HG03097 (cell line): ENCODE measurements around the gene MICU1.

Experiments
- ATAC-seq: cut with Tn5 transposase; IDR thresholded peaks from one replicate; pipeline ENCODE4 v1.9.1; 2021; ENCODE audit not compliant: unreplicated experiment, low FRiP score

The MICU1 gene

DNA sequence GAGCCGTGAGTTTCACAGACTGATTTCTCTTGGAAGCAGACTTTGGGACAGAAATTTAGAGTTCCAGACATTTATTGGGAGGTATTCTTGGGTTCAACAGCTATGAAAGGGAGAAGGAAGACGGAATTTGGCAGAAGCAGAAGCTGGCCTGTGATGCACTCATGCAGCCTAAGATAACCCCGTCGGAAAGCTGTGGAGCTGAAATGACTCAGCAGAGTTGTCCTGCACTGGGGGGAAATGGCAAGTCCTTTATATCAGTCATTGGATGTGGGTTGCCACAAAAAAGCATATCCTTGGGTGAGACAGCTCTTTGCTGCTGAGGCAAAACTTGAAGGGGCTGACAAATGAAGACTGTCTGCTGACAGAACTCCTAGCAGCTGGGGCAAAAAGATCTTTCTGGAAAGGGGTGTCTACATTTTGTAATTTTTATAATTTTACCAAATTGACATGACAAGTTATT is 11.5 kb upstream of the MICU1 start:
- no peak for ATAC-seq

DNA sequence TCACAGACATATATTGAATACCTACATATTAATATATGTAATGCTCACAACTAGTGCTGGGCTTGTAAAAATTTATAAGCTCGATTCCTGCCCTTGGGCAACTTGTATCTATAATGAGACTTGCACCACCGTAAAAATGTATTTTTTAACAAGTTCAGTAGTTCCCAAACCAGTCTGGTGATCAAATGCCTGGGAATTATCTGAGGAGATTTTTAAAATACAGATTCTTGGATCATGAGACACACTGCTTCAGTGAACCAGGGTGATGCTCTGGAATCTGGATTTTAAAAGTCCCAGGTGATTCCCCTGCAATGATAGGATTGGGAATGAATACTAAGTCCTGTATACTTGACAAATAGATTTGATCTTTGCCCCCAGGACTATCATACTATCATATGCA is 4.3 kb upstream of the MICU1 start:
- no peak for ATAC-seq

DNA sequence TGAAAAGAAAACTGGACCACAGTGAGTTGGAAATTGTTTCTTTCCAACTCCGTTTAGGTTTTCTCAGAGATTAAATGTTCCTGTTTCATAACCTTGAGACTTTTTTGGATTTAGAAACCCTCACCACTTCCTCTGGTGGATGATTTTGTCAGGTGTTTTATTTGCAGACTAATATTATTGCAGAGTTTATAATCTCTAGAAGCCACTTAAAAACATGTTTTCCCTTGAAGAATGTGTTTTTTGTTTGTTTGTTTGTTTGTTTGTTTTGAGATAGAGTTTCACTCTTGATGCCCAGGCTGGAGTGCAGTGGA is 520 bp upstream of the MICU1 start:
- ATAC-seq = no peak

DNA sequence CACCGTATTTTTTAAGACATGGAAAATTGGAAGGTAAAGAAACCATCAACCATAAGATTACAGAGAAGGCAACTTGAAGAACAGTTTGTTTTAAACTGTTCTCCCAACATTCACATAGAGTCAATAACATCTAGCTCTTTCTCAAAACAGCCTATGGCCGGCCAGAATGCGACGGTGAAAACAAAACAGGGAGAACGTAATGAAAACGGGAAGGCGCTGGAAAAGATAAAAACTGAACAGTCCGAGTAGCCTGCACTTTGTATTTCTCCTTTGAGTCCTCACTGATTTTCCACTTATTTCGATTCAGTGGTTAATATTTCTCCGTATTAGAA is 637 bp downstream of the MICU1 start:
- ATAC-seq = no peak

DNA sequence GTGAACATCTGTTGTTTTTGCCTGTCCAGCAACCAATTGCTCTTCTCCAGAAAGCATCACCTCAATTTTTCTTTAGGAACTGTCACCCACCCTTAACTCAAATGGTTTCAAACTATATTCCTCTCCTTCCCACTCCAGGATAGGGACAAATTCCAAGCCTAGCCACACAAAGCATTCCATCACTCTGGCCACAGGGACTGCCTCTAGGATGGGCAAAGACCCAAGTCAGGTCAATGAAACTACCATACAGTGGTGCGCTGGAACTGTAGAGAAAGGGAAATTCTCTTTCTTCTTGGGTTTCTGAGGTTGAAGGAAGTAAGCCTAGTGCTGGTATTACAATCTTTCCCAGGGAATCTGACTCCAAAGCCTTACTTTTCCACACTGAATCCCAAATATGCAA is 3.6 kb downstream of the MICU1 start:
- ATAC-seq = no peak

DNA sequence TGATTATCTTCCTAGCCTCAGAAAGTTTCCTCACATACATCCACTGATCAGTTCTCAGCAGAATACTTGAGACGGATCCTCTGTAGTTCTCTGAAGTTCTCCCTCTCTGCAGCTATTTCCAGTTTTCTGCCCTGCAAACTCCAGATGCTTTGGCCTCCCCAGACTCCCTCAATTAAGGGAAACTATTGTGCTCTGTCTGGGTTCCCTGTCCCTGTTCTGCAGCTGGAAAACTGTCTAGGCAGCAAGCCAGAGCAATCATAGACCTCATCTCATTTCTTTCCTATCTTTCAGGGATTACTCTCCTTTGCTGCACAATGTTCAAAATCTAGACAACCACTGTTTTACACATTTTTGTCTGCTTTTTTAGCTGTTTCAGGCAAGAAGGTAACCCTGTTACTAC is 9.2 kb downstream of the MICU1 start:
- no peak for ATAC-seq

DNA sequence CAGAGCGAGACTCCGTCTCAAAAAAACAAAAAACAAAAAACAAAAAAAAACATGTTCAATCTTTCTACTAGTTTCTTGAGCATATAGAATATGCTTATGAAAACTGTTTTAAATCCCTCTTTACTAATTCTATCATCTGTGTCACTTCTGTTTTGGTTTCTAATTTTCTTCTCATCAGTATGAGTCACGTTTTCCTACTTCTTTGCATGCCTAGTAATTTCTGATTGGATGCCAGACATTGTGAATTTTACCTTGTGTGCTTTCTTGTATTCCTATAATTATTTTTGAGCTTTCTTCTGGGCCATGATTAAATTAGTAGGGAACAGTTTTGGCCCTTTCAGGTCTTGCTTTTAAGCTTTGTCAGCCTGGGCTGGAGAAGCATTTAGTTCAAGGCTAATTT is 9.9 kb downstream of the MICU1 start:
- no peak for ATAC-seq

DNA sequence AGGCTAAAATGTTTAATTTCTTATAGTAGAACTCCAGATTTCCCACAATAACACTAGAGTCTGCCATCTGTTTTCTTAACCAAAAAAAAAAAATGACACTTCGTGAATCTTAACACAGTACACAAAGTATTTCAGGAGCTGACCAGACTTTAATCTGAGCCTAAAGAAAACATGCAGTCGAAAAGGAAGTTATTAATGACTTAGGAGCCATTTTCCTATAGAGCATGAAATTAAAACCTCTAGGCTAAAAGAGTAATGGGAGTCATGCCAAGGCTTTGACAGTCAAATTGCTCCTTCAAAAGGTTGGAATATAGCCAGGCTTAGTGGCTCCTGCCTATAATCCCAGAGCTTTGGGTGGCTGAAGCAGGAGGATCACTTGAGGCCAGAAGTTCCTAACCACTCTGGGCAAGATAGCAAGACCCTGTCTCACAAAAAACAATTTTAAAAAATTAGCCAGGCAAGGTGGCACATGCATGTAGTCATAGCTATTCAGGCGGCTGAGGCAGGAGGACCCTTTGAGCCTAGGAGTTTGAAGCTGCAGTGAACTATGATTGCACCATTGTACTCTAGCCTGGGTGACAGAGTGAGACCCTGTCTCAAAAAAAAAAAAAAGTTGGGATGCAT is 13.6 kb downstream of the MICU1 start:
- no peak for ATAC-seq

DNA sequence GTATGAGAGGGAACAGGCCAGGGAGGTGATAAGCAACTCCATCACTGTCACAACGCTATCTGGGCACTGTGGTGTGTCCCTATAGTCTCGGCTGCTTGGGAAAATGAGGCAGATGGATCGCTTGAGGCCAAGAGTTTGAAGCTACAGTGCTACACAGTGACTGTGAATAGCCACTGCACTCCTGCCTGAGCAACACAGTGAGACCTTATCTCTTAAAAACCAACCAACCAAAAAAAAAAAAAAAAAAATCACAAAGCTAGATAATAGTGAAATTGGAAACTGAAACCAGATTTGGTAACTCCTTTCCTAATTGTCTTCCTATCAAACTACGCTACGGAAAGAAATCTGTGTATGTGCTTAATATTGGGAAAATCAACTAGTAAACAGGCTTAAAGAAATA is 14.1 kb downstream of the MICU1 start:
- no peak for ATAC-seq

DNA sequence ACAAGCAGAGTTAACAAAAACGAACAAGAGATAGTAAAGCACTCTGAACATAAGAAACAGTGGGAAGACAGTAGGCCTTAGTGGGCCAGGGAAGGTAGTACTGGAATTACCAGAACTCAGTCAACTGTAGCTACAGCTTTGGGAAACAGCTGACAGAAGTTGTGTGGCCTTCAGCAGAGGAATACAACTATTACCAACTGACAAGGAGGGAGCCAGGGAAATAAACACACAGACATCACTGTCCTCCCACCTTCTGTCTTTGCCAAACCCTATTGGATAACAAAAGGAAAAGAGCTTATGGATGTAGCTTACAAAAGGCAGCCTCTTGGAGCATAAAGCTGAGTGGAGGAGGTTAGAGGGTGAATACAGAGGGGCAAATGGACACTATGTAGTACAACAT is 15.4 kb downstream of the MICU1 start:
- no peak for ATAC-seq

DNA sequence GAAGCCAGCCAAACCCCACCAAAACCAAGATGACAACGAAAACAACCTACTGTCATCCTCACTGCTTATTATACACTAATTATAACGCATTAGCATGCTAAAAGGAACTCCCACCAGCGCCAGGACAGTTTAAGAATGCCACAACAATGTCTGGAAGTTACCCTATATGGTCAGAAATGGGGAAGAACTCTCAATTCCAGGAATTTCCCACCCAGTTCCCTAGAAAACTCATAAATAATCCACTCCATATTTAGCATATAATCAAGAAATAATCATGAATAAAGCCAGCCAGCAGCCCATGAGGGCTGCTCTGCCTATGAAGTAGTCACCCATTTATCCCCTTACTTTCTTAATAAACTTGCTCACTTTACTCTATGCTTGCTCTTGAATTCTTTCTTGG is 20.8 kb downstream of the MICU1 start:
- no peak for ATAC-seq

DNA sequence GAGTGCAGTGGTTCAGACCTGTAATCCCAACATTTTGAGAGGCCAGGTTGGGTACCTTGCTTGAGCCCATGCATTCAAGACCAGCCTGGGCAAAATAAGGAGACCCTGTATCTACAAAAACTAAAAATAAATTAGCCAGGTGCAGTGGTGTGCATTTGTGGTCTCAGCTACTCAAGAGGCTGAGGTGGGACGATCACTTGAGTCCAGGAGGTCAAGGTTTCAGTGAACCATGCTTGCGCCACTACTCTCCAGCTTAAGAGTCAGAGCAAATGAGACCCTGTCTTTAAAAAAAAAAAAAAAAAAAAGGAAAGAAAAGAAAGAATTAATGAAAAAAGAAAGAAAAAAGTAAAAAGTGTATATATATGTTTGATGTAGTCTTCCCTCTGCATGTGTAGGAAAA is 24.7 kb downstream of the MICU1 start:
- ATAC-seq = no peak

DNA sequence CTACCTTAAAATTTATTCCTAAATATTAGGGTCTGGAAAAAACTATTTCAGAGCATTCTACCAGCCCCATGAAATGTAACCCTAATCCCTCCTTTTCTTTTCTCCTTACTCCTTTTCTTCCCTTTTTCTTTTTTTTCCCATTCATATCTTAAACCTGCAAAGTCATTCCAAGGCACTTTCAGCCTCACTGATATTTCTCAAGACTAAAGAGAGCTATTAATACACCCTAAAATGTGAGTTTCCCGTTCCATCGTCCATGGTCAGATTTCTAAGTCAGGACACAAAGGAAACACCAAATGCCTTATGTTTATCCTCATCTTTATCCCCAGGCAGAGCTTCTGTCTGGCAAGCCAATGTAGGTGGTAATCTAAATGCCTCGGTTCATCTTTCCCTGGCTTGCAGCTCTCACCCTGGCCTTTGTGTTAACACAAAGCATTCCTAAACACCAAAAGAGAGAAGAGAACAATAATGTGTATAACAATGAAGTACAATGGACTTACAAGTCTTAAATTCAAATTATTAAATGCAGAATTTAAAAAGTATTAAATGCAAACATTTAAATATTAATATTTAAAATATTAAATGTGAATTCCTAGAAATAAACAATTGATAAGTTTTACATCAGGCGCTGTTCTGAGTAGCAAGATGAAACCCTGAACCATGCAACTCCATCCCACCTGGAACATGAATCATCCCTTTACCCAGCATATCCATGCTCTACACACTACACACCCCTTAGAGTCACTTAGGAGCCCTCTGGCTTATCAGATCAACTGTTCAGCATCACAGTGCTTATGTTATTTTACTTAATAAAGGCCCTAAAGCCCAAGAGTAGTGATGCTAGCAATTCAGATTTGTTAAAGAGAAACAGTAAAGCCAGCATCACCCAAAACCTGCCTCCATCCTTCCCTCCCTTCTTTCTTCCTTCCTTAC is 26.8 kb downstream of the MICU1 start:
- ATAC-seq = no peak

DNA sequence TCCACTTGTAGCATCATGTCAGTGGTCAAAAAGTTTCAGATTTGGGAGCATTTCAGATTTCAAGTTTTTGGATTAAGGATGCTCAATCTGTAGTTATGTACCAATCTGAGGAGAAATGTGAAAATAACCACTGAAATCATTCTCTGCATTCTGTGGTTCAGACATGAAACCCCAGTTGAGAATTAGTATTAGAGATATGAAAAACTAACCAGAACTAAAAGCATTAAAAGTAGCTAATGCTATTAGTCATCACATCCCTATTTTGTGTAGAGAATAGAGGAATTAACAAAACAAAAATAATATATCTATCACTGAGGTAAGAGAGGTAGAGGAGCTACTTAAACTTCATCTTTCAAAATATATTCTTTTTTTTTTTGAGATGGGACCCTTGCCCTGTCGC is 28.0 kb downstream of the MICU1 start:
- no peak for ATAC-seq

DNA sequence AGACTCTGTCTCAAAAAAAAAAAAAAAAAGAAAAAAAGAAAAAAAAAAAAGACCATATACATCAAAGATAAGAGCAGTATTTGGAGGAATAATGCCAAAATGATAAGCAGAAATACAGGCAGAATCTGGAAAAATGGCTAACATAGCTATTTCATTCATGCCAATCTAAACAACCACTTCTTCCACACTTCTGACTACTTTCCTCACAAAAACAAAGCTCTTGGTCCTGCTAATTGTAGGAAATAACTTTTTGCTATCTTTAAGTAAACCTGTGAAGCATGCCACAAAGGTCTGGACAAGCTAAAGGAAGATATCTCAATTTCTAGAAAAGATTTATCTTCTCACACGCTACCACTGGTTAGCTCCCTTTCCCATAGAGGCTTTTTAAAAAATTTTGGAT is 30.4 kb downstream of the MICU1 start:
- ATAC-seq = no peak

DNA sequence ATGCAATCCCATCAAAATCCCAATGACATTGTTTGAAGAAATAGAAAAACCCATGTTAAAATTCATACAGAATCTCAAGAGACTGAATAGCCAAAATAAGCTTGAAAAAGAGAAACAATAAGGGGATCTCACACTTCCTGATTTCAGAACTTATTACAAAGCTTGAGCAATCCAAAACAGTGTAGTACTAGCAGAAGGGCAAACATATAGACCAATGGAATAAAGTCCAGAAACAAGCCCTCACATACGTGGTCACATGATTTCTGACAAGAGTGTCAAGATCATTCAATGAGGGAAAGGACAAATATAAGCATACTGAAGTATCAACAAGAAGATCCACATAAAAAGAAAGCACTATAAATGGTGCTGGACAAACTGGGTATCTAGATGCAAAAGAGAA is 31.9 kb downstream of the MICU1 start:
- no peak for ATAC-seq

DNA sequence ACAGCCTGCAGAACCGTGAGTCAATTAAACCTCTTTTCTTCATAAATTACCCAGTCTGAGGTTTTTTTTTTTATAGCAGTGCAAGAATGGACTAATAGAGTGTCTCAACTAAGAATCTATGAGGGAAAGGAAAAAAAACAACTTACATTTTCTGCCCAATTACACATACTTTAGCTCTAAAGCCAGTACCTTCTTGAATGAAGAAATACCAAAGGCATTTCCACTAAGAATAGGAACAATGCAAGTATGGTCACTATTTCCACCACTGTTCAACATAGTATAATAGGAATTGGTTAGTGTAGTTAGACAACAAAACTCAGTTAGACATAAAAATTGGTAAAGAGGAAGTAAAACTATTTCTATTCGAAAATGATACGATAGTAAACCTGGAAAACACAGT is 37.6 kb downstream of the MICU1 start:
- ATAC-seq = no peak

DNA sequence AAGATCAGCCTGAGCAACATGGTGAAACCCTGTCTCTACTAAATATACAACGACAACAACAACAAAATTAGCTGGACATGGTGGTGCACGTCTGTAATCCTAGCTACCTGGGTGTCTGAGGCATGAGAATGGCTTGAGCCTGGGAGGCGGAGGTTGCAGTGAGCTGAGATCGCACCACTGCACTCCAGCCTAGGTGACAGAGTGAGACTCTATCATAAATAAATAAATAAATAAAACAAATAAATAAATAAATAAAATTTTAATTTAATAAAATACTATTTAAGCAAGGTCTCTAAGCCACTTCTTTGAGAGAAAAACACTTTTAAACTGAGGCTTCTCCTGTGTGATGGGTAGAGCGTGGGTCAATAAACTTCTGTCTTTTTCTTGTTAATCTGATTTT is 38.3 kb downstream of the MICU1 start:
- ATAC-seq = no peak

DNA sequence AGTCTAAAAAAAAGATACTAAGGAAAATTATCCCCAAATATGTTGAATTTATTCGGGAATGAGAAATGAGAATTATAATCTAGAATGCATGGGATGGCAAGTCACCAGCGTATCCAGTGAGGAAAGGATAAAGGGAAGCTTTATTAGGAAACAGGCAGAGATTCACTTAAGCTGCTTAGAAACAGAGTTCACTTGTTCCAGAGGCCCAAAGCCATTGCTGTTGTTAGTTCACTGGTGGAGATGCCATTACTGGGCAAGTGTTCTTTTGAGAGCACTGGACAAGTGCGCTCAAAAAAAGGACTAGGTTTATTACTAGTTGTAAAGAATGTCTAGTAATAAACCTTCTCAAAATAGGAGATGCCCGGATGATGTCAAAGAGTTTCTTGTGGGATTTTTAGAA is 51.2 kb downstream of the MICU1 start:
- ATAC-seq = no peak

DNA sequence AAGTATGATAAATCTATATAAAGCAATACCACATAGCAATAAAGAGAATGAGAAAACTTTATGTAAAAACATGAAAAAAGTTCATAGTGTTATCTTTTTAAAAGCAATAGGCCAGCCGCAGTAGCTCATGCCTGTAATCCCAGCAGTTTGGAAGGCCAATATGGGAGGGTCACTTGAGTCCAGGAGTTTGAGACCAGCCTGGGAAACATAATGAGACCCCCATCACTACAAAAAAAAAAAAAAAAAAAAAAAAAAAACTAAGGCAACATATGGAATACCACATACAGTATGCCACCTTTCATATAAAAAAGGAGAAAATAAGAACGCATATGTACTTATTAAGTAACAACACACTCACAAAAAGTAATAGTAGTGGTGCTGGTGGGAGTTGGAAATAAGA is 52.8 kb downstream of the MICU1 start:
- no peak for ATAC-seq

DNA sequence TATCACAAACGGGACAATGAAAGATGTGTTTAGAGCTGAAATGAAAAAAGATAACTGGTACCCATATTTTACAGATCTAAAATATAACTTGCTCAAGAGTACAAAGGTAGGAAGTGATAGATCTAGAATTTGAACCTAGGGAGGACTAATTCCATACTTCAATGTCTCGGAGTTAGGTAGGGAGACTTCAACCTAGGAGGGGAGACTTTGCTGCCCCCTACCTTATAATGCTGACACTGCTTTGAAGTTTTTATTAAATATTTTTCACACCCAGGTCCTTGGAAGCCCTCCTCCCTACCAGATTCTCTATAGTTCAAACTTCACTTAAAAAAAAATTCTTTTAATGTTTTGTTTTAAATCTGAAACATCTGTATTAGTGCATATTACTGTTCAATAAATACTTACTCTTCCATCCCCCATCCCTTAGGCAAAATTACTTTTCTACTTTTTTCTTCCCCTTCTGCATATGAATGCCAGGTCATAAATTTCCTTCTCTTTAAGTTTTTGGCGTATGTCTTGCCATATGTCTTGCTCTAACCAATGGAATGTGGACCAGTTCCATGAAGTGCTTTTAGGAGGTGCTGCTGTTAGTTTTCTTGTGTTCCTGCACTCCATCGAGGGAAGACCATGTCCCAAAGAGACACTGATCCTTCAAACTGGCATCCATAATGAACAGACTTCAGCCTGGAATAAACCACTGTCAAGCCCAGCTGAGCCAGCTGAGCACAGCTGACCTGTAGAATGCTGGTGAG is 57.8 kb downstream of the MICU1 start:
- no peak for ATAC-seq

DNA sequence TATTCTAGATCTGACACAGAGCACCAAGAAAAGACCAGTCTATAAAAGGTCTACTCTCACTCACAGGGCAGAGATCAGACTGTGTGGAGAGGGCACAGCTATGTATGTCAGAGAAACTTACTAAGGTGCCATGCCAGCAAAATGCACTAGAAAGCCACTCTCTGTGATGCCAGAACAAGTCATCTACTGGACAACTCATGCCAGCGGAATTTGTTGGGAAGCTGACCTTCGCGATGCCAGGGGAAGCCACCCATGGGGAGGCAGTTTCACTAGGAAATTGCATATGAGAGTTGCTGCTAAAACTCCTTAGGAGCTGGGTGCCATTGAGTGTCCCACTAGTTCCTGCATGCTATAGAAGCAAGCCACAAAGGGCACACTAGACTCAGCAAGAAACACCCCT is 58.5 kb downstream of the MICU1 start:
- no peak for ATAC-seq
